GM12872 (cell line): Measurements from ENCODE around the gene IL13.

ENCODE experiments used
- CTCF ChIP-seq: IDR thresholded peaks from 3 replicates; pipeline ENCODE4 v1.5.1; 2011; ENCODE audit warnings: low read depth, mild to moderate bottlenecking, low read length, moderate library complexity; ENCODE audit not compliant: insufficient read depth

The IL13 gene

GRCh38 chr5:132663771-132664695, 6.1 kb downstream of the IL13 start:
- no peak for TF ChIP-seq CTCF

- TF ChIP-seq CTCF: no peak
Observed at GRCh38 chr5:132664696-132665209, 6.8 kb downstream of the IL13 start.

- TF ChIP-seq CTCF: no peak
Observed at GRCh38 chr5:132665574-132666080, 7.7 kb downstream of the IL13 start.

GRCh38 chr5:132666310-132667123, 8.5 kb downstream of the IL13 start:
- no peak for TF ChIP-seq CTCF

- TF ChIP-seq CTCF: no peak
Observed at GRCh38 chr5:132667309-132667708, 9.3 kb downstream of the IL13 start.

- no peak for TF ChIP-seq CTCF
Observed at GRCh38 chr5:132667761-132668705, 10.1 kb downstream of the IL13 start.
